GM23338 (cell line): ENCODE measurements around the gene BACE2. TPM values are rescaled to one million over a fixed set of nuclear protein-coding genes. Genes with fewer than 3 reads are reported as not detected.

ENCODE experiments used
- CTCF ChIP-seq, 2 experiments: fragments of 200-600 bp in 1 of 2; sonication (generic) in 1 of 2; conservative IDR thresholded peaks; 2 replicates each; pipeline versions ENCODE4 v1.5.1 to v1.6.1; 2016 to 2017; ENCODE audit warnings: antibody characterized with exemption in 2 of 2, low read depth in 2 of 2, mild to moderate bottlenecking in 2 of 2, moderate library complexity in 1 of 2
- ETS1 ChIP-seq: IDR thresholded peaks from 2 replicates; pipeline ENCODE4 v1.6.1; 2016; ENCODE audit warnings: antibody characterized with exemption
- EZH2phosphoT487 ChIP-seq: fragments of 200-600 bp; sonication (generic); IDR thresholded peaks from one replicate; pipeline ENCODE4 v1.8.1; 2018; ENCODE audit warnings: antibody characterized with exemption; ENCODE audit not compliant: unreplicated experiment
- NANOG ChIP-seq: IDR thresholded peaks from 2 replicates; pipeline ENCODE4 v1.6.1; 2016; ENCODE audit warnings: antibody characterized with exemption, borderline replicate concordance
- POLR2AphosphoS5 ChIP-seq: IDR thresholded peaks from 2 replicates; pipeline ENCODE4 v1.6.1; 2016; ENCODE audit warnings: antibody characterized with exemption, low read depth
- STAT1 ChIP-seq: IDR thresholded peaks from one replicate; pipeline ENCODE4 v1.6.1; 2016; ENCODE audit warnings: antibody characterized with exemption; ENCODE audit not compliant: unreplicated experiment
- ZNF114 ChIP-seq: fragments of 250-450 bp; sonication (Bioruptor Pico); IDR thresholded peaks from 2 replicates; pipeline ENCODE4 v1.5.0; 2020; ENCODE audit warnings: mild to moderate bottlenecking, moderate library complexity
- ZNF462 ChIP-seq: fragments of 250-450 bp; sonication (Bioruptor Pico); IDR thresholded peaks from 2 replicates; pipeline ENCODE4 v1.5.0; 2020; ENCODE audit warnings: mild to moderate bottlenecking, moderate library complexity
- polyA plus RNA-seq: library from polyadenylated mRNA; unstranded; fragments of >200 nt; fragmentation: Nextera tagmentation; extraction: Ambion mirVana; gene quantifications from 2 replicates; pipeline ENCODE4 v1.2.1, GENCODE V29; 2016
- total RNA-seq: library from RNA; depleted of rRNA; stranded (reverse); fragments of >200 nt; shearing (Covaris generic); gene quantifications from 2 replicates; pipeline ENCODE4 v1.2.3, GENCODE V29; 2014

BACE2 gene
- total and polyA plus RNA-seq, 2 experiments from 2014 or later: 3.5 to 6.8 TPM

- TF ChIP-seq ZNF462 (CRISPR knock-in tag) (no peak), CTCF (conservative IDR thresholded peaks at IDR 0.05; ENCODE audit: low read depth in 2 of 2) (no peak), EZH2phosphoT487 (no peak), STAT1 (no peak), NANOG (no peak), ETS1 (no peak), ZNF114 (CRISPR knock-in tag) (no peak), POLR2AphosphoS5 (no peak)
These were observed 159.8 kb downstream of the BACE2 start (continued) for GRCh38 chr21:41327753-41328152.
